SU-DHL-6 (cell line): ENCODE results near the gene PLA2G2A.

Experiments
- H2AFZ ChIP-seq: fragments of 200-600 bp; sonication (generic); 2 replicates; pipeline ENCODE4 v1.6.1; 2014; ENCODE audit warnings: low read depth, mild to moderate bottlenecking, moderate library complexity, mixed read lengths, antibody characterized with exemption, low read length; ENCODE audit not compliant: severe bottlenecking
- H3F3A ChIP-seq: fragments of 200-600 bp; shearing (Covaris generic); 2 replicates; pipeline ENCODE4 v1.6.0; 2016; ENCODE audit warnings: antibody characterized with exemption, mild to moderate bottlenecking; ENCODE audit not compliant: insufficient read depth
- H3K27ac ChIP-seq: fragments of 200-600 bp; sonication (generic); 2 replicates; pipeline ENCODE4 v1.5.1; 2016; ENCODE audit warnings: low read depth, mild to moderate bottlenecking, low read length, moderate library complexity, mixed read lengths
- H3K27me3 ChIP-seq: fragments of 200-600 bp; sonication (generic), shearing (Covaris generic); 2 replicates; pipeline ENCODE4 v1.6.0; 2014; ENCODE audit warnings: mild to moderate bottlenecking, low read length
- H3K36me3 ChIP-seq: fragments of 200-600 bp; sonication (generic); 2 replicates; pipeline ENCODE4 v1.6.1; 2014; ENCODE audit warnings: mild to moderate bottlenecking, low read length, mixed read lengths
- H3K4me2 ChIP-seq: fragments of 300-600, 200-600 bp; shearing (Covaris generic), sonication (generic); 2 replicates; pipeline ENCODE4 v1.6.0; 2014; ENCODE audit warnings: low read length, low read depth, mild to moderate bottlenecking; ENCODE audit not compliant: poor library complexity, severe bottlenecking
- H3K4me3 ChIP-seq: fragments of 200-600 bp; sonication (generic); 2 replicates; pipeline ENCODE4 v1.5.1; 2014; ENCODE audit warnings: antibody characterized with exemption, low read length, mild to moderate bottlenecking, mixed read lengths; ENCODE audit not compliant: insufficient read depth, poor library complexity, severe bottlenecking
- H3K79me2 ChIP-seq: fragments of 200-600 bp; sonication (generic); 2 replicates; pipeline ENCODE4 v1.6.1; 2014; ENCODE audit warnings: mild to moderate bottlenecking, low read length, moderate library complexity; ENCODE audit not compliant: insufficient read depth
- H3K9ac ChIP-seq: fragments of 200-600 bp; sonication (generic); 2 replicates; pipeline ENCODE4 v1.7.0; 2014; ENCODE audit warnings: mild to moderate bottlenecking, low read length
- H3K9me2 ChIP-seq: fragments of 200-600 bp; sonication (generic); replicated peaks from 2 replicates; pipeline ENCODE4 v1.6.1; 2014; ENCODE audit warnings: low read length; ENCODE audit not compliant: insufficient read depth
- H3K9me3 ChIP-seq: fragments of 200-600 bp; sonication (generic); 2 replicates; pipeline ENCODE4 v1.6.1; 2014; ENCODE audit warnings: low read length, mixed read lengths; ENCODE audit not compliant: insufficient read depth
- H4K20me1 ChIP-seq: fragments of 200-600 bp; sonication (generic); 2 replicates; pipeline ENCODE4 v1.6.1; 2014; ENCODE audit warnings: low read depth, mild to moderate bottlenecking, antibody characterized with exemption, low read length, moderate library complexity, mixed read lengths
- CTCF ChIP-seq: fragments of 200-600 bp; sonication (generic); IDR thresholded peaks from one replicate; pipeline ENCODE4 v1.5.1; 2017; ENCODE audit warnings: antibody characterized with exemption, mild to moderate bottlenecking, low read length, moderate library complexity; ENCODE audit not compliant: insufficient read depth, poor library complexity, severe bottlenecking
- EZH2phosphoT487 ChIP-seq: fragments of 200-600 bp; sonication (generic), shearing (Covaris generic); conservative IDR thresholded peaks from 2 replicates; pipeline ENCODE4 v1.6.1; 2018; ENCODE audit warnings: mild to moderate bottlenecking, antibody characterized with exemption, low read length, moderate library complexity, mixed read lengths

The PLA2G2A gene

GRCh38 chr1:19940486-19941205 lies 38.8 kb downstream of the PLA2G2A start:
- TF ChIP-seq CTCF (no peak), EZH2phosphoT487 (no peak)
- no peak overlapping the region for H3K4me2 ChIP-seq
- no peaks in the 10 kb centered on the region for H3K79me2 ChIP-seq
- no peaks in the 10 kb centered on the region for H3K27me3 ChIP-seq
- no peak overlapping the region for H3K9ac ChIP-seq
- no peak overlapping the region for H2AFZ ChIP-seq
- H3F3A ChIP-seq: no peaks in the 10 kb centered on the region
- H4K20me1 ChIP-seq: no peaks in the 10 kb centered on the region
- H3K9me3 ChIP-seq: no peaks in the 10 kb centered on the region
- H3K27ac ChIP-seq: no peak overlapping the region
- no peak overlapping the region for H3K4me3 ChIP-seq
- H3K9me2 ChIP-seq: no peaks in the 10 kb centered on the region
- H3K36me3 ChIP-seq: no peaks in the 10 kb centered on the region

- Histone ChIP-seq H3F3A (no peaks in the 10 kb centered on the region), H4K20me1 (no peaks in the 10 kb centered on the region), H3K4me2 (no peak overlapping the region), H3K9me3 (no peaks in the 10 kb centered on the region), H2AFZ (no peak overlapping the region), H3K27ac (no peak overlapping the region), H3K27me3 (no peaks in the 10 kb centered on the region), H3K36me3 (no peaks in the 10 kb centered on the region), H3K9me2 (no peaks in the 10 kb centered on the region), H3K79me2 (no peaks in the 10 kb centered on the region), H3K9ac (no peak overlapping the region), H3K4me3 (no peak overlapping the region)
- TF ChIP-seq CTCF (no peak), EZH2phosphoT487 (no peak)
Measured at GRCh38 chr1:19938472-19938871, 40.9 kb downstream of the PLA2G2A start.

- Histone ChIP-seq H3K9me2 (no peaks in the 10 kb centered on the region), H4K20me1 (no peaks in the 10 kb centered on the region), H3K27me3 (no peaks in the 10 kb centered on the region), H3F3A (no peaks in the 10 kb centered on the region), H3K36me3 (no peaks in the 10 kb centered on the region), H3K9me3 (peaks cover 9% of the 10 kb centered on the region), H2AFZ (no peak overlapping the region), H3K79me2 (no peaks in the 10 kb centered on the region), H3K4me2 (no peak overlapping the region), H3K4me3 (no peak overlapping the region), H3K9ac (no peak overlapping the region), H3K27ac (no peak overlapping the region)
- TF ChIP-seq CTCF (no peak), EZH2phosphoT487 (no peak)
Measured at GRCh38 chr1:19936061-19936750, 43.2 kb downstream of the PLA2G2A start.
